HG03280 (cell line): ENCODE measurements around the gene POU2F1.

Experiments
- ATAC-seq: cut with Tn5 transposase; IDR thresholded peaks from one replicate; pipeline ENCODE4 v1.9.1; 2021; ENCODE audit warnings: mild to moderate bottlenecking, moderate library complexity; ENCODE audit not compliant: unreplicated experiment

Gene POU2F1

GRCh38 chr1:167359295-167359694 lies 138.6 kb downstream of the POU2F1 start:
- no peak for ATAC-seq

GRCh38 chr1:167360120-167360519 lies 139.4 kb downstream of the POU2F1 start:
- no peak for ATAC-seq

DNA sequence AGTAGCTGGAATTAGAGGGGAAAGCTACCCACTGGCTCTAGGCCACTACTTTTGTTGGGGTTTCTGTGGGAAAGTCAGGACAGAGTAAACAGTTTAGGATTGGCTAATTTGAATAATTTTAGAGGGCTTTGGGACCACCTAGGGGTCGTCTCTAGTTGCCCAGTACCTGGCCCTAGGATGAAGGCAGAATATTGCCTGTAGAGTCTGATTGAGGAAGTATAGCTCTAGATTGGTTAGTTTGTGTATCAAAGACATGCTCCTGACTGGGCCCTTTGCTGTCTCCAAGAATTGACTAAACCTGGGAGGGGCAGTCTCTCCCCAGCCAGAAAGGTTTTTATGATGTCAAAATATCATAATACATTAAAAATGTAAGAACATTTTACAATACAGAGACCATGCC lies 142.0 kb downstream of the POU2F1 start:
- no peak for ATAC-seq

- ATAC-seq: no peak
Measured at GRCh38 chr1:167364826-167365225, 144.1 kb downstream of the POU2F1 start.

- no peak for ATAC-seq
Measured at GRCh38 chr1:167365360-167365759, 144.7 kb downstream of the POU2F1 start.

GRCh38 chr1:167367705-167368104 lies 147.0 kb downstream of the POU2F1 start:
- ATAC-seq: no peak

GRCh38 chr1:167369175-167369574 lies 148.5 kb downstream of the POU2F1 start:
- ATAC-seq: no peak

GRCh38 chr1:167369933-167370332 lies 149.2 kb downstream of the POU2F1 start:
- ATAC-seq: no peak

DNA sequence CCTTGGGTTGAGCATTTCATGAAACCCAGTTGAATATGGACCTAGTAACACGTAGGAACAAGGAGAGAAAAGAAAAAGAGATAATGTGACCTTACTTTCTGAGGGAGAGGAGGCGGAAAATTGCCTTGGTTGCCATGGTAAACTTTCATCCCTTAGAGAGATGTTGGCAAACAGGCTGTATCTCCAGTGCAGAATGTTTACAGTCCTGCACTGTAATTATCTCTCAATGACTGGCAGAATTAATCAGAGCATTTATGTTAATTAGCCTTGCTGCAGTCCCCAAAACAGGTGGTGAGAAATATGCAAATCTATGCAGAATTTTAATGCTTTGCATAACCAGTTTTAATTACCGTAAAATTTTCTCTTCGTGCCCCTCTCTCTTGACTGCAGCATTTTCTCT lies 150.3 kb downstream of the POU2F1 start:
- no peak for ATAC-seq

DNA sequence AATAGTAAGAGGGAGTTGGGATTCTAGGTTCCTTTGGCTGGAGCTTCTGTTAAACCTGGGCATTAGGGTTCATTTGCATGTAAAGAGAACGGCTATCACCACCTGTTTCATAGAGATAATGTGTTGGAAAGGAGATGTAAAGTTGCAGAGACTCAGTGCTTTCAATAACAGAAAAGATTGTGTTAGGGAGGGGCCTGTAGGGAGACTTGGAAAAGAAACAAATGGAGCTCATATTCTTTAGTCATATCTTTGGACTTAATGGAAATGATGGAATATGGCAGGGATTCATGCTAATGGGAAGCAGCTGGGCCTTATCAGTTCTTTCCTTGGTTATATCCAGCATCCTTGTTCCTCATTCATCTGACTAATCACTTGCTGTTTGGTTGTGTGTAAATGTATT lies 152.7 kb downstream of the POU2F1 start:
- no peak for ATAC-seq

DNA sequence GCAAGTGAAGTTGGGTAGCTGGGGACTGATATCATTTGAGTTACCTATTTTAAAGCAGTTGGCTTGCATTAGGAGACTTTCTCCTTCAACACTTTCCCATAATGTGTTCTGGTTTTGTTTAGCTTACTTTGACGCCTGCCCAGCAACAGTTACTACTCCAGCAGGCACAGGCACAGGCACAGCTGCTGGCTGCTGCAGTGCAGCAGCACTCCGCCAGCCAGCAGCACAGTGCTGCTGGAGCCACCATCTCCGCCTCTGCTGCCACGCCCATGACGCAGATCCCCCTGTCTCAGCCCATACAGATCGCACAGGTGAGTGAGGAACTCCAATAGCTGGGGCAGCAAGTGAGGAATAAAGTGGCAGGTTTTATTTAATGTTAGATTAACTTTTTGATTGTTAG lies 153.3 kb downstream of the POU2F1 start:
- ATAC-seq: no peak

DNA sequence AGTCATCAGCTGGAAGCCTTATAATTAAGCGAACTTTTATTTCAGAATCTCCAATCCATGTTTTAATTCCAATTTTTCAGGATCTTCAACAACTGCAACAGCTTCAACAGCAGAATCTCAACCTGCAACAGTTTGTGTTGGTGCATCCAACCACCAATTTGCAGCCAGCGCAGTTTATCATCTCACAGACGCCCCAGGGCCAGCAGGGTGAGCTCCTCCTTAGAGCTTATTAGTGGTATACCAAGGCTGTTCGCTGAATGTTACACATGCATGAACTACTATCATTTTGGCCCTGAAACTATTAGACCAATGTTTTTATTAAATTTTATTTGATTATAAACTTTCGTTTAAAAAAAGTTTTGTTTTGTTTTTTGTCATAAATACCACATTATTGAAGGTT lies 155.3 kb downstream of the POU2F1 start:
- no peak for ATAC-seq

GRCh38 chr1:167387251-167387910 lies 166.7 kb downstream of the POU2F1 start:
- ATAC-seq: no peak

DNA sequence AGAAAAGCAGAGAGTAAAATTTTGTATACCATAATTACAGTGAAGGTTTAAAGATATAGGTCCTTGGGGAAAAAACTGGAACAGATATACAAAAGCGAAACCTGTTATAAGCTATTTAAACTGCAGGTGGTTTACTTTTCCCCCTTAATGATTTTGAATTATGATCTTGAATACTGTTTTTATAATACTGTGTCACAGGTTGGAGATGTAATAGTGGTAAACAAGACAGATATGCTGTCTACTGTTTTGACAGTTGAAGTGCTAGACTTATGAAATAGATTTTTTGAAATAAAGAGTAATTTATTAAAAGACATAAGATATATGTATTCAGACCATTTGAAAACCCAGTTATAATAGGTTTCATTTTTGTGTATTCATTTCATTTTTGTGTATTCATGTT lies 168.3 kb downstream of the POU2F1 start:
- no peak for ATAC-seq

DNA sequence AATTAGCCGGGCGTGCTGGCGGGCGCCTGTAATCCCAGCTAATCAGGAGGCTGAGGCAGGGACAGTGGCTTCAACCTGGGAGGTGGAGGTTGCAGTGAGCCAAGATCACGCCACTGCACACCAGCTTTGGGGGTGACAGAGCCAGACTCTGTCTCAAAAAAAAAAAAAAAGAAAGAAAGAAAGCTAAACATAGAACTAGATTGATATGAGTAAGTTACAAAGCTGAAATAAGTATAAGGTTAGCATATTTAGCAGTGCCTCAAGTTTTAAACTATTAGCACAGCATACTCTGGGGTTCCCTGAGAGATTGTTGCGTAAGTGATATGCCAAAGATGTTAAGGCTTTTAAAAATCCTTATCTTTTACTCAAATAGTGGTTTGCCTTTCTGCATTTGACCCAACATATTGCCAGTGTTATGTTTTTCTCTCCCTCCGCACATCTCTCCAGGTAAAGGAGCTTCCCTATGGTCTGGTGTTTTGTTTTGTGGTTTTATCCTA lies 171.6 kb downstream of the POU2F1 start:
- ATAC-seq: no peak

GRCh38 chr1:167400359-167400953 lies 179.8 kb downstream of the POU2F1 start:
- ATAC-seq: no peak

GRCh38 chr1:167401260-167401873 lies 180.7 kb downstream of the POU2F1 start:
- no peak for ATAC-seq

GRCh38 chr1:167404161-167404888 lies 183.6 kb downstream of the POU2F1 start:
- no peak for ATAC-seq

DNA sequence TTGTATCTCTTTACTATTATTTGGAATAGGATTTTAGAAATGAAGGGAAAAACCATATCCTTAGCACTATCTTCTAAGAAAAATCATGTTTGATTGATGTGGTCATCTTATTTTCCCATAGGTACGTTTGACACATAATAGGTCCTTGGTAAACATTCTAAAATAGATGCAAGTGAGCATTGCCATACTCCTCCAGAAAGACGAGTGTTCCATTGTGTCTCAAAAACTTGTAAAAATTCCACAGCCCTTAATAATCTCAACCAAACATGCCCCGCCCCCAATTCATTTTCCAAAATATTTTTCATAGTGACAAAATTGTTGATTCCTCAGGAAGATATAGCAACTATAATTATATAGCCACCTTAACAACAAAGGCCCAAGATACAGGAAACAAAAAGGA lies 184.2 kb downstream of the POU2F1 start:
- ATAC-seq: no peak

- no peak for ATAC-seq
Measured at GRCh38 chr1:167408355-167408754, 187.7 kb downstream of the POU2F1 start.

DNA sequence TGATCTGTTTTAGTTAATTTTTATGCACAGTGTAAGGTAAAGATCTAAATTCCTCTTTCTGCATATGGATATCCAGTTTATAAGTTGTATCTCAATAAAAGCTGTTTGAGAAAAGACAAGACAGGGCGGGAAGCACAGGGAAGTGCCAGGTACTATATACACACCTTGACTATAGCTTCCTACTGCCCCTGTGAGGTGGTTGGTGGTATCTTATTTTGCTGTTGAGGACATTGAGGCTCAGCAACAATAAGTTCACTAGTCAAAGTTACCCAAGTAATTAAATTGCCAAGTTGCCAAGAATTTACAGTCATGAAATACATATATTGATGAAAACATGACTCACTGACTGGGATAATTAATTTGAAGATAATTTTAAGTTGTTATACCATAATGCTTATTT lies 188.5 kb downstream of the POU2F1 start:
- no peak for ATAC-seq

DNA sequence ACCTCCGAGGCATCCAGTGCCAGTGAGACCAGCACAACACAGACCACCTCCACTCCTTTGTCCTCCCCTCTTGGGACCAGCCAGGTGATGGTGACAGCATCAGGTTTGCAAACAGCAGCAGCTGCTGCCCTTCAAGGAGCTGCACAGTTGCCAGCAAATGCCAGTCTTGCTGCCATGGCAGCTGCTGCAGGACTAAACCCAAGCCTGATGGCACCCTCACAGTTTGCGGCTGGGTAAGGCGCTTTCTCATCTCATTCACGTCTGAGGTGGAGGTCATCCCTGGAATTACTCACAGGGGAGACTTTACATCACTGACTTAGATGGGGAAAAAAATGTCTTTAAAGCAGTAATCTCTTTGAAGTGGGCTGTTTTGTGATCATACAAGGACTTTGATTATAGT lies 191.4 kb downstream of the POU2F1 start:
- ATAC-seq: no peak
